SK-N-SH (cell line): ENCODE data around the gene WBP2NL. TPM values are rescaled to one million over a fixed set of nuclear protein-coding genes. Genes with fewer than 3 reads are reported as not detected.

Experiments used
- CTCF ChIA-PET: fragments of 300-600, 350-600 bp; formaldehyde crosslinking; extraction: SDS; loops from one replicate; lab custom pipeline; 2021; lab: Yijun Ruan, JAX
- POLR2A ChIA-PET: fragments of 350-600 bp; sonication (Branson Sonifier 250); formaldehyde crosslinking; extraction: SDS; loops from one replicate; lab custom pipeline; 2020; ENCODE audit warnings: antibody characterized with exemption, inconsistent platforms; lab: Yijun Ruan, JAX
- DNase-seq: peaks from one replicate; pipeline ENCODE4 v3.0.0; 2012
- H2AFZ ChIP-seq: fragments of 200-600 bp; sonication (generic); 2 replicates; pipeline ENCODE4 v1.8.1; 2016; ENCODE audit warnings: antibody characterized with exemption, mild to moderate bottlenecking, low read depth
- H3F3A ChIP-seq: fragments of 200-600 bp; sonication (generic); replicated peaks from 2 replicates; pipeline ENCODE3; 2016; ENCODE audit warnings: antibody characterized with exemption, mild to moderate bottlenecking; ENCODE audit not compliant: insufficient read depth
- H3K27ac ChIP-seq, 2 experiments: fragments of 200-500 bp in 1 of 2; fragments of 200-600 bp in 1 of 2; sonication (Bioruptor generic) in 1 of 2; sonication (generic), shearing (Covaris generic) in 1 of 2; 2 replicates each; pipeline versions ENCODE4 v1.5.1 to v1.6.1; 2014 to 2016; ENCODE audit warnings: low read depth in 2 of 2, inconsistent platforms in 1 of 2, low read length in 1 of 2, mild to moderate bottlenecking in 1 of 2, mixed read lengths in 1 of 2
- H3K27me3 ChIP-seq: fragments of 200-600 bp; sonication (generic), shearing (Covaris generic); 2 replicates; pipeline ENCODE4 v1.6.1; 2016; ENCODE audit warnings: mixed run types; ENCODE audit not compliant: insufficient read depth
- H3K36me3 ChIP-seq, 2 experiments: fragments of 200-500 bp in 1 of 2; fragments of 200-600 bp in 1 of 2; sonication (Bioruptor generic) in 1 of 2; sonication (generic) in 1 of 2; replicated peaks in 1 of 2; 2 replicates each; pipeline versions ENCODE3 to v1.5.1; 2014 to 2016; ENCODE audit warnings: low read length in 1 of 2, mild to moderate bottlenecking in 1 of 2; ENCODE audit not compliant: insufficient read depth in 2 of 2, control insufficient read depth in 1 of 2
- H3K4me1 ChIP-seq, 2 experiments: fragments of 200-500 bp in 1 of 2; fragments of 200-600 bp in 1 of 2; sonication (Bioruptor generic) in 1 of 2; sonication (generic), shearing (Covaris generic) in 1 of 2; 2 replicates each; pipeline versions ENCODE4 v1.5.1 to v1.6.1; 2014 to 2016; ENCODE audit warnings: low read depth in 1 of 2, low read length in 1 of 2, mixed run types in 1 of 2; ENCODE audit not compliant: insufficient read depth in 2 of 2, control insufficient read depth in 1 of 2
- H3K4me2 ChIP-seq: fragments of 200-600 bp; sonication (generic), shearing (Covaris generic); 2 replicates; pipeline ENCODE4 v1.6.1; 2017; ENCODE audit warnings: mixed run types
- H3K4me3 ChIP-seq, 2 experiments: fragments of 200-500 bp in 1 of 2; fragments of 200-600 bp in 1 of 2; sonication (Bioruptor generic) in 1 of 2; sonication (generic), shearing (Covaris generic) in 1 of 2; 2 replicates each; pipeline versions ENCODE4 v1.5.1 to v1.8.1; 2014 to 2016; ENCODE audit warnings: low read depth in 2 of 2, inconsistent platforms in 1 of 2, low read length in 1 of 2, mild to moderate bottlenecking in 1 of 2, mixed read lengths in 1 of 2, moderate library complexity in 1 of 2
- H3K79me2 ChIP-seq: fragments of 200-600 bp; sonication (generic); 2 replicates; pipeline ENCODE4 v1.8.1; 2017; ENCODE audit warnings: mild to moderate bottlenecking; ENCODE audit not compliant: insufficient read depth
- H3K9ac ChIP-seq: fragments of 200-600 bp; sonication (generic); 2 replicates; pipeline ENCODE4 v1.6.1; 2017; ENCODE audit warnings: mixed run types
- H3K9me2 ChIP-seq: fragments of 200-600 bp; sonication (generic); 2 replicates; pipeline ENCODE4 v1.6.1; 2017; ENCODE audit warnings: mixed run types
- H3K9me3 ChIP-seq: fragments of 200-600 bp; sonication (generic); 2 replicates; pipeline ENCODE4 v1.6.1; 2017; ENCODE audit warnings: mixed run types, mild to moderate bottlenecking, moderate library complexity
- H4K20me1 ChIP-seq: fragments of 200-600 bp; sonication (generic); 2 replicates; pipeline ENCODE4 v1.6.1; 2017; ENCODE audit warnings: mild to moderate bottlenecking, mixed run types; ENCODE audit not compliant: insufficient read depth
- CTCF ChIP-seq: fragments of 200-600 bp; sonication (generic); IDR thresholded peaks from 2 replicates; pipeline ENCODE4 v1.6.1; 2017; ENCODE audit warnings: antibody characterized with exemption, mild to moderate bottlenecking, moderate library complexity
- EP300 ChIP-seq, 2 experiments: IDR thresholded peaks; 2 replicates each; pipeline versions ENCODE4 v1.4.0 to v1.6.1; 2012; ENCODE audit warnings: borderline replicate concordance in 1 of 2, low read depth in 1 of 2, low read length in 1 of 2
- EZH2phosphoT487 ChIP-seq: fragments of 200-600 bp; sonication (generic); IDR thresholded peaks from 2 replicates; pipeline ENCODE4 v1.6.1; 2017; ENCODE audit warnings: low read depth, mixed run types, mild to moderate bottlenecking, antibody characterized with exemption, moderate library complexity, borderline replicate concordance
- FOXJ3 ChIP-seq: sonication (generic); formaldehyde crosslinking; IDR thresholded peaks from 2 replicates; pipeline ENCODE4 v1.5.1; 2020; ENCODE audit warnings: mild to moderate bottlenecking, missing genetic modification reagents
- GABPA ChIP-seq: IDR thresholded peaks from 2 replicates; pipeline ENCODE4 v1.4.0; 2012; ENCODE audit warnings: low read depth, mild to moderate bottlenecking
- RCOR1 ChIP-seq: fragments of 150-350 bp; IDR thresholded peaks from 2 replicates; pipeline ENCODE4 v1.6.1; 2017; ENCODE audit warnings: antibody characterized with exemption, low read length
- RFX5 ChIP-seq: IDR thresholded peaks from 2 replicates; pipeline ENCODE4 v1.6.1; 2012; ENCODE audit warnings: mild to moderate bottlenecking, improper control_type of control experiment, low read length
- TAF1 ChIP-seq: IDR thresholded peaks from 2 replicates; pipeline ENCODE4 v1.6.1; 2012; ENCODE audit warnings: low read depth, mild to moderate bottlenecking, low read length, moderate library complexity, borderline replicate concordance
- TCF12 ChIP-seq: IDR thresholded peaks from 2 replicates; pipeline ENCODE4 v1.4.0; 2012
- ZBTB33 ChIP-seq: IDR thresholded peaks from 2 replicates; pipeline ENCODE4 v1.4.0; 2012; ENCODE audit warnings: low read depth, borderline replicate concordance
- polyA plus RNA-seq, 3 experiments: library from polyadenylated mRNA; depleted of rRNA; stranded (reverse); fragments of >200 nt; gene quantifications; 2 replicates each; pipeline ENCODE4 v1.2.3, GENCODE V29; 2012
- TF ChIP-seq, protein P1 (sequence below): IDR thresholded peaks from 2 replicates; pipeline ENCODE4 v1.4.0; 2012; ENCODE audit warnings: low read depth, borderline replicate concordance
- TF ChIP-seq, protein P2 (sequence below): IDR thresholded peaks from 2 replicates; pipeline ENCODE4 v1.4.0; 2012; ENCODE audit warnings: low read depth
- TF ChIP-seq, protein P3 (sequence below): fragments of 150-350 bp; IDR thresholded peaks from 2 replicates; pipeline ENCODE4 v1.6.1; 2017; ENCODE audit warnings: antibody characterized with exemption, low read length, low read depth, borderline replicate concordance

The WBP2NL gene
- polyA plus RNA-seq, 1 of the 3 experiments (the other 2 are of a cell fraction), result 0.07 TPM

- Histone ChIP-seq H4K20me1 (no peaks in the 10 kb centered on the region), H3K36me3 (no peaks in the 10 kb centered on the region), H3K9me3 (no peaks in the 10 kb centered on the region), H3K79me2 (no peaks in the 10 kb centered on the region), H2AFZ (no peak overlapping the region), H3K4me1 (no peaks in the 10 kb centered on the region), H3K27me3 (no peaks in the 10 kb centered on the region), H3K4me2 (no peak overlapping the region), H3F3A (no peaks in the 10 kb centered on the region), H3K9ac (no peak overlapping the region), H3K4me3 (no peak overlapping the region), H3K27ac (no peak overlapping the region), H3K9me2 (no peaks in the 10 kb centered on the region)
- TF ChIP-seq RFX5 (no peak), FOXJ3 (CRISPR knock-in tag) (no peak), GABPA (no peak), EP300 (IDR thresholded peaks at IDR 0.05; ENCODE audit: borderline replicate concordance in 1 of 2, low read depth in 1 of 2, low read length in 1 of 2) (no peak), RCOR1 (no peak), CTCF (no peak), EZH2phosphoT487 (no peak), TAF1 (no peak), ZBTB33 (no peak), TCF12 (no peak)
- TF ChIP-seq, protein P1, sequence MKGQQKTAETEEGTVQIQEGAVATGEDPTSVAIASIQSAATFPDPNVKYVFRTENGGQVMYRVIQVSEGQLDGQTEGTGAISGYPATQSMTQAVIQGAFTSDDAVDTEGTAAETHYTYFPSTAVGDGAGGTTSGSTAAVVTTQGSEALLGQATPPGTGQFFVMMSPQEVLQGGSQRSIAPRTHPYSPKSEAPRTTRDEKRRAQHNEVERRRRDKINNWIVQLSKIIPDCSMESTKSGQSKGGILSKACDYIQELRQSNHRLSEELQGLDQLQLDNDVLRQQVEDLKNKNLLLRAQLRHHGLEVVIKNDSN, result no peak
- TF ChIP-seq, protein P2, sequence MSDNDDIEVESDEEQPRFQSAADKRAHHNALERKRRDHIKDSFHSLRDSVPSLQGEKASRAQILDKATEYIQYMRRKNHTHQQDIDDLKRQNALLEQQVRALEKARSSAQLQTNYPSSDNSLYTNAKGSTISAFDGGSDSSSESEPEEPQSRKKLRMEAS, result no peak
- TF ChIP-seq, protein P3, sequence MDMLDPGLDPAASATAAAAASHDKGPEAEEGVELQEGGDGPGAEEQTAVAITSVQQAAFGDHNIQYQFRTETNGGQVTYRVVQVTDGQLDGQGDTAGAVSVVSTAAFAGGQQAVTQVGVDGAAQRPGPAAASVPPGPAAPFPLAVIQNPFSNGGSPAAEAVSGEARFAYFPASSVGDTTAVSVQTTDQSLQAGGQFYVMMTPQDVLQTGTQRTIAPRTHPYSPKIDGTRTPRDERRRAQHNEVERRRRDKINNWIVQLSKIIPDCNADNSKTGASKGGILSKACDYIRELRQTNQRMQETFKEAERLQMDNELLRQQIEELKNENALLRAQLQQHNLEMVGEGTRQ, result no peak
- POLR2A ChIA-PET, result no interaction called here
- CTCF ChIA-PET, result no interaction called here
- no peak for DNase-seq
Measured at GRCh38 chr22:42041784-42042183, 43.2 kb downstream of the WBP2NL start.
